ENCODE data around the gene TRMT112.
A peak's percentile ranks its signal among the peaks of the same experiment; 100 is the strongest.

TRMT112 gene

GRCh38 chr11:64268025-64268892, 49.1 kb downstream of the TRMT112 start:
- peak; percentile 50 for DNase-seq

- no peak for DNase-seq
Measured at GRCh38 chr11:64267207-64267945, 50.0 kb downstream of the TRMT112 start.

Measured in NCI-H2029 treated with DMSO at 0.1 percent for 48 hours (cell line).